Measurements from ENCODE around the gene UTP11.

DNA sequence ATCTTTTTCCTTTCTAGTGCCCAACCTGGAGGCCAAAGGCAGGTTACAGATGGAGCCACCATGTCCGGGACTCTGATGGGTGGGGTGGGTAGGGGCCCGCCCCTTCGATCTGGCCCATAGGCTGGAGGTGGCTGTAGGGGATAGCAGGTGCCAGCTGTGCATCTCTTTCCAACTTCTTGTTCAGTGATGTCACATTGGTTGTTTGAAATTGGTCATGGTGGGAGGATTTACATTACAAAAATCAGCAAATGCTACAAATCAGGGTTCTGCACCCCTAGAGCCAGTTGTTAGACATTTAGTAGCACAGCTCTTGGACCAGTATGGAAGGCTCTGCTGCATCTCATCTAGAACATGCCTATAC is 56.4 kb downstream of the UTP11 start:
- TF ChIP-seq, protein P1, sequence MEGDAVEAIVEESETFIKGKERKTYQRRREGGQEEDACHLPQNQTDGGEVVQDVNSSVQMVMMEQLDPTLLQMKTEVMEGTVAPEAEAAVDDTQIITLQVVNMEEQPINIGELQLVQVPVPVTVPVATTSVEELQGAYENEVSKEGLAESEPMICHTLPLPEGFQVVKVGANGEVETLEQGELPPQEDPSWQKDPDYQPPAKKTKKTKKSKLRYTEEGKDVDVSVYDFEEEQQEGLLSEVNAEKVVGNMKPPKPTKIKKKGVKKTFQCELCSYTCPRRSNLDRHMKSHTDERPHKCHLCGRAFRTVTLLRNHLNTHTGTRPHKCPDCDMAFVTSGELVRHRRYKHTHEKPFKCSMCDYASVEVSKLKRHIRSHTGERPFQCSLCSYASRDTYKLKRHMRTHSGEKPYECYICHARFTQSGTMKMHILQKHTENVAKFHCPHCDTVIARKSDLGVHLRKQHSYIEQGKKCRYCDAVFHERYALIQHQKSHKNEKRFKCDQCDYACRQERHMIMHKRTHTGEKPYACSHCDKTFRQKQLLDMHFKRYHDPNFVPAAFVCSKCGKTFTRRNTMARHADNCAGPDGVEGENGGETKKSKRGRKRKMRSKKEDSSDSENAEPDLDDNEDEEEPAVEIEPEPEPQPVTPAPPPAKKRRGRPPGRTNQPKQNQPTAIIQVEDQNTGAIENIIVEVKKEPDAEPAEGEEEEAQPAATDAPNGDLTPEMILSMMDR (conservative IDR thresholded peaks at IDR 0.05) = no peak
- no peak for TF ChIP-seq ZFX (IDR thresholded peaks at IDR 0.05)
